Measurements from ENCODE around the gene CERKL. TPM values are rescaled to one million over a fixed set of nuclear protein-coding genes. Genes with fewer than 3 reads are reported as not detected.

The CERKL gene
- total RNA-seq, 1 experiment from 2014 or later, result 0.23 TPM

DNA sequence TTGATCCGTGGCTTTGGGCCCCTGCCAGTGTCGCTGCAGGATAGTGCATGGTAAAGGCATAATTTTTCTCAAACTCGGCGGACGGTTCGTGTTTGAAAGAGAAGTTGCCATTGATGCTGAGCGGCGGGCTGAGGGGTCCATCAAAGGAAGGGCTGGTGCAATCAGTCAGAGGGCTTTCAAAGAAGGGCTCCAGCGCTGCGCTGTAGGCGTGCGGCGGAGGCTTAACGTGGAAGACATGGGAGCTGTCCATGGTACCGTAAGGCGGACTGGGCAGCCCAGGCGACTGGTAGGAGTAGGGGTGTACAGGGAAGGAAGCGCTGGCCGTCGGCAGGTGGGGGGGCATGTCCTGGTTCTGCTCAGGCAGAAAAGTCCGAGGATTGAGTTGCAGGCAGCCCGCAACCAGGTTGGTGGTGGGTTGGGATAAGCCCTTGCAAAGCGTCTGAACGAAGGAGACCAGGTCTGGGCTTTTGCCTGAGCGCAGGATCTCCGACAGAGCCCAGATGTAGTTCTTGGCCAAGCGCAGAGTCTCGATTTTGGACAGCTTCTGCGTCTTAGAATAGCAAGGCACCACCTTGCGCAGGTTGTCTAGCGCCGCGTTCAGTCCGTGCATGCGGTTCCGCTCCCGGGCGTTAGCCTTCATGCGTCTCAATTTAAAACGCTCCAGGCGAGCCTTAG, 21.1 kb upstream of the CERKL start:
- no peak for TF ChIP-seq CTCF (IDR thresholded peaks at IDR 0.05; ENCODE audit: unreplicated experiment)
- intact Hi-C loops (cut with micrococcal nuclease), result no loop called here
- BruUV-seq (replicated peaks), result no TSS peak
- CTCF ChIA-PET, result interaction anchor here (0.6 kb wide), 1 partner anchor 1574 kb away, joined by 3 read pairs; no protein-coding TSS in a partner anchor
- peaks cover 7% of the 10 kb centered on the region for H3K36me3 Mint-ChIP-seq (ENCODE audit: insufficient read depth, unreplicated experiment)
- no peak overlapping the region for H3K27ac Mint-ChIP-seq (ENCODE audit: low read depth, unreplicated experiment)
- peak; percentile 33 for DNase-seq (ENCODE audit: unreplicated experiment)
- H3K4me1 Mint-ChIP-seq (ENCODE audit: insufficient read depth, unreplicated experiment), result no peaks in the 10 kb centered on the region
- POLR2A ChIA-PET, result no interaction called here
- H3K9me3 Mint-ChIP-seq (ENCODE audit: unreplicated experiment), result peaks cover 20% of the 10 kb centered on the region
- H3K4me3 Mint-ChIP-seq (ENCODE audit: unreplicated experiment), result no peak overlapping the region
- H3K27me3 Mint-ChIP-seq (ENCODE audit: insufficient read depth, unreplicated experiment), result peaks cover 71% of the 10 kb centered on the region

GRCh38 chr2:181675254-181675653, 18.3 kb upstream of the CERKL start:
- no peak for DNase-seq (ENCODE audit: unreplicated experiment)
- ChIA-PET POLR2A (no interaction called here), CTCF (interaction anchor here (0.6 to 1.3 kb wide), 6 partner anchors 16 to 1549 kb away, joined by 3 to 5 read pairs (median 3); no protein-coding TSS in a partner anchor)
- BruUV-seq (replicated peaks), result no TSS peak
- TF ChIP-seq CTCF (IDR thresholded peaks at IDR 0.05; ENCODE audit: unreplicated experiment), result no peak
- Mint-ChIP-seq H3K4me3 (ENCODE audit: unreplicated experiment) (no peak overlapping the region), H3K9me3 (ENCODE audit: unreplicated experiment) (peaks cover 8% of the 10 kb centered on the region), H3K27me3 (ENCODE audit: insufficient read depth, unreplicated experiment) (peaks cover 60% of the 10 kb centered on the region), H3K4me1 (ENCODE audit: insufficient read depth, unreplicated experiment) (no peaks in the 10 kb centered on the region), H3K36me3 (ENCODE audit: insufficient read depth, unreplicated experiment) (no peaks in the 10 kb centered on the region), H3K27ac (ENCODE audit: low read depth, unreplicated experiment) (no peak overlapping the region)
- intact Hi-C loops (cut with micrococcal nuclease), result no loop called here

DNA sequence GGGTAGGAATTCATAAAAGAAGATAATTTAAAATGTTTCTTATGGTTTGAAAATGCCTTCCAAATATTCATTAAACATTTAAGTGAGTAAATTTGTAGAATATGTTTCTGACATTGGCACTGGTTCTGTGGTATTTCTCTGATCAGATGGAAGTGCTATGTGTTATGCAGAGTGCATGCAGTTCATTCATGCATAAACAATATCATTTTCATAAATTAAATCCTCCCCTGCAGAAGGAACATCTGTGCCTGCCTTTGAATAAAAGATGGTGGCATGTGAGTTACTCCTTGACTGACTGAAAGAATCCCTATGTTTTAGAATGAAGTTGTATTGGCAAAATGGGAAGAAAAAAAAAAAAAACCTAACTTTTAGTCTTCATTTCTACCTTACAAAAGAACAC, 17.6 kb upstream of the CERKL start:
- DNase-seq (ENCODE audit: unreplicated experiment), result no peak
- Mint-ChIP-seq H3K36me3 (ENCODE audit: insufficient read depth, unreplicated experiment) (no peaks in the 10 kb centered on the region), H3K27ac (ENCODE audit: low read depth, unreplicated experiment) (no peak overlapping the region), H3K27me3 (ENCODE audit: insufficient read depth, unreplicated experiment) (peaks cover 56% of the 10 kb centered on the region), H3K9me3 (ENCODE audit: unreplicated experiment) (peaks cover 8% of the 10 kb centered on the region), H3K4me3 (ENCODE audit: unreplicated experiment) (no peak overlapping the region), H3K4me1 (ENCODE audit: insufficient read depth, unreplicated experiment) (no peaks in the 10 kb centered on the region)
- TF ChIP-seq CTCF (IDR thresholded peaks at IDR 0.05; ENCODE audit: unreplicated experiment), result no peak
- BruUV-seq (replicated peaks), result no TSS peak
- POLR2A ChIA-PET, result interaction anchor here (0.7 kb wide), 1 partner anchor 136 kb away, joined by 3 read pairs; no protein-coding TSS in a partner anchor
- CTCF ChIA-PET, result interaction anchor here (0.6 to 1.3 kb wide), 3 partner anchors 15 to 982 kb away, joined by 3 to 5 read pairs (median 3); no protein-coding TSS in a partner anchor
- intact Hi-C loops (cut with micrococcal nuclease), result no loop called here

DNA sequence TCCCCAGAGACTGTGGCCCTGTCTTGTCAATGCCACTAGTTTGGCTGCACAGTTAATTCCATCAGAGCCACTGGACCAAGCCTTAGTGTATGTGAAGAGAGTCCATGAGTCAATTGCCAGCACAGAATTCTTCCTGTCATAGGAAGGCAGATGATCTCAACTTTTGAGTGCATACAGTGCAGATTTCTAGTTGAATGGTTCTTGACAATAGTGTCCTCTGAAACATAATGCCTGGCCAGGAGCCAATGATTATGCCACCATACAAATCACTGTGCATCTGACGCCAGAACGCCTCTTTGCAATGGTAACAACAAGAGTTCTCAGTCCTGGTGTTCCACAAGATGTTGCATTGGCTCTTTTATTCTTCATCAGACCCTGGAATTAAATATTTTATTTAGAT, 16.3 kb upstream of the CERKL start:
- intact Hi-C loops (cut with micrococcal nuclease), result no loop called here
- Mint-ChIP-seq H3K9me3 (ENCODE audit: unreplicated experiment) (peaks cover under 1% of the 10 kb centered on the region), H3K27me3 (ENCODE audit: insufficient read depth, unreplicated experiment) (peaks cover 56% of the 10 kb centered on the region), H3K27ac (ENCODE audit: low read depth, unreplicated experiment) (no peak overlapping the region), H3K36me3 (ENCODE audit: insufficient read depth, unreplicated experiment) (no peaks in the 10 kb centered on the region), H3K4me1 (ENCODE audit: insufficient read depth, unreplicated experiment) (no peaks in the 10 kb centered on the region), H3K4me3 (ENCODE audit: unreplicated experiment) (no peak overlapping the region)
- ChIA-PET CTCF (no interaction called here), POLR2A (no interaction called here)
- no TSS peak for BruUV-seq (replicated peaks)
- TF ChIP-seq CTCF (IDR thresholded peaks at IDR 0.05; ENCODE audit: unreplicated experiment), result no peak
- DNase-seq (ENCODE audit: unreplicated experiment), result peak; percentile 24
